ENCODE results near the gene HRH1.
"Not testable (repeated sequence)": the region's sequence is repeated elsewhere in the genome, so short reads cannot be mapped to it uniquely, and the experiment has no call there.

Gene HRH1

DNA sequence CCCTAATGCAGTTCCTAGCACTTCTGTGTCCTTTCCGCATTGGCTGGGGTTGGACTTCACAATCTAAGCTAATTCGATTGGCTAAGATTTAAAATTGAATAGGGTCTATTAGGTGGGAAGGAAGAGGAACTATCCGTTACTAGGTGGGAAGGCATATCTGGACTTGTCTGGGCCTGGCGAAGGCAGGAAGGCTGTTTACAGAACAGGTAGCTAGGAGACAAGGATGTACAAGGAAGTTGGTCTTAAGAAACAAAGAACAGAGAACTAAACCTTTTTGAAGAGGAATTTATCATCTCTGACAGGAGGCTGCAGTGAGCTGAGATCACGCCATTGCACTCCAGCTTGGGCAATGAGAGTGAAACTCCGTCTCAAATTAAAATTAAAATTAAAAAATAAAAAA, 100.6 kb downstream of the HRH1 start:
- no peak overlapping the region for H3K27ac ChIP-seq
- TF ChIP-seq, protein P1, sequence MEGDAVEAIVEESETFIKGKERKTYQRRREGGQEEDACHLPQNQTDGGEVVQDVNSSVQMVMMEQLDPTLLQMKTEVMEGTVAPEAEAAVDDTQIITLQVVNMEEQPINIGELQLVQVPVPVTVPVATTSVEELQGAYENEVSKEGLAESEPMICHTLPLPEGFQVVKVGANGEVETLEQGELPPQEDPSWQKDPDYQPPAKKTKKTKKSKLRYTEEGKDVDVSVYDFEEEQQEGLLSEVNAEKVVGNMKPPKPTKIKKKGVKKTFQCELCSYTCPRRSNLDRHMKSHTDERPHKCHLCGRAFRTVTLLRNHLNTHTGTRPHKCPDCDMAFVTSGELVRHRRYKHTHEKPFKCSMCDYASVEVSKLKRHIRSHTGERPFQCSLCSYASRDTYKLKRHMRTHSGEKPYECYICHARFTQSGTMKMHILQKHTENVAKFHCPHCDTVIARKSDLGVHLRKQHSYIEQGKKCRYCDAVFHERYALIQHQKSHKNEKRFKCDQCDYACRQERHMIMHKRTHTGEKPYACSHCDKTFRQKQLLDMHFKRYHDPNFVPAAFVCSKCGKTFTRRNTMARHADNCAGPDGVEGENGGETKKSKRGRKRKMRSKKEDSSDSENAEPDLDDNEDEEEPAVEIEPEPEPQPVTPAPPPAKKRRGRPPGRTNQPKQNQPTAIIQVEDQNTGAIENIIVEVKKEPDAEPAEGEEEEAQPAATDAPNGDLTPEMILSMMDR (IDR thresholded peaks at IDR 0.05), result no peak
- TF ChIP-seq ZFX (IDR thresholded peaks at IDR 0.05; ENCODE audit: borderline replicate concordance), result no peak

DNA sequence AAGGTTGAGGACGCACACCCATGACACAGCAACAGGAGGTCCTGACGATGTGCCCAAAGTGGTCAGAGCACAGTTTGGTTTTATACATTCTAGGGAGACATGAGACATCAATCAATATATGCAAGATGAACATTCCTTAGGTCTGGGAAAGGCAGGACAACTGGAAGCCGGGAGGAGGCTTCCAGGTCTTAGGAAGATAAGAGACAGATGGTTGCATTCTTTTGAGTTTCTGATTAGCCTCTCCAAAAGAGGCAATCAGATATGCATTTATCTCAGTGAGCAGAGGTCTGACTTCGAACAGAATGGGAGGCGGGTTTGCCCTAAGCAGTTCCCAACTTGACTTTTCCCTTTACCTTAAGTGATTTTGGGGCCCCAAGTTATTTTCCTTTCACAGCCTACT, 101.2 kb downstream of the HRH1 start:
- H3K27ac ChIP-seq, result not testable (repeated sequence)

DNA sequence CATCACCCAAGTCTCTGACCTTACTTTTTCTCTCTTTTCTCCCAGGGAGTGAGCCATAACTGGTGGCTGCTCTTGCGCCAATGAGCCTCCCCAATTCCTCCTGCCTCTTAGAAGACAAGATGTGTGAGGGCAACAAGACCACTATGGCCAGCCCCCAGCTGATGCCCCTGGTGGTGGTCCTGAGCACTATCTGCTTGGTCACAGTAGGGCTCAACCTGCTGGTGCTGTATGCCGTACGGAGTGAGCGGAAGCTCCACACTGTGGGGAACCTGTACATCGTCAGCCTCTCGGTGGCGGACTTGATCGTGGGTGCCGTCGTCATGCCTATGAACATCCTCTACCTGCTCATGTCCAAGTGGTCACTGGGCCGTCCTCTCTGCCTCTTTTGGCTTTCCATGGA, 104.7 kb downstream of the HRH1 start:
- no peak overlapping the region for H3K27ac ChIP-seq
- TF ChIP-seq, protein P1 (IDR thresholded peaks at IDR 0.05), result no peak
- no peak for TF ChIP-seq ZFX (IDR thresholded peaks at IDR 0.05; ENCODE audit: borderline replicate concordance)

DNA sequence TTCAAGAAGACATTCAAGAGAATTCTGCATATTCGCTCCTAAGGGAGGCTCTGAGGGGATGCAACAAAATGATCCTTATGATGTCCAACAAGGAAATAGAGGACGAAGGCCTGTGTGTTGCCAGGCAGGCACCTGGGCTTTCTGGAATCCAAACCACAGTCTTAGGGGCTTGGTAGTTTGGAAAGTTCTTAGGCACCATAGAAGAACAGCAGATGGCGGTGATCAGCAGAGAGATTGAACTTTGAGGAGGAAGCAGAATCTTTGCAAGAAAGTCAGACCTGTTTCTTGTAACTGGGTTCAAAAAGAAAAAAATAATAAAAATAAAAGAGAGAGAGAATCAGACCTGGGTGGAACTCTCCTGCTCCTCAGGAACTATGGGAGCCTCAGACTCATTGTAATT, 106.2 kb downstream of the HRH1 start:
- TF ChIP-seq, protein P1 (IDR thresholded peaks at IDR 0.05), result no peak

DNA sequence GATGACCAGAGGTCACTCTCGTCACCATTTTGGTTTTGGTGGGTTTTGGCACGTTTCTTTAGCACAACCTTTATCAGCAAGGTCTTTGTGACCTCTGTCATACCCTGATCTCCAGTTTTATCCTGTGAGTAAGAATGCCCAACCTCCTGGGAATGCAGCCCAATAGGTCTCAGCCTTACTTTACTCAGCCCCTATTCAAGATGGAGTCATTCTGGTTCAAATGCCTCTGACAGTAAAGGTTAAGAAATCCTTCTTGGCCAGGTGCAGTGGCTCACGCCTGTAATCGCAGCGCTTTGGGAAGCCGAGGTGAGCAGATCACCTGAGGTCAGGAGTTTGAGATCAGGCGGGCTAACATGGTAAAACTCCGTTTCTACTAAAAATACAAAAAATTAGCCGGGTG, 114.7 kb downstream of the HRH1 start:
- TF ChIP-seq, protein P1 (IDR thresholded peaks at IDR 0.05), result no peak
- no peak for TF ChIP-seq ZFX (IDR thresholded peaks at IDR 0.05; ENCODE audit: borderline replicate concordance)

More for the DNA sequence above, 106.2 kb downstream of the HRH1 start:
- H3K27ac ChIP-seq, result no peak overlapping the region

DNA sequence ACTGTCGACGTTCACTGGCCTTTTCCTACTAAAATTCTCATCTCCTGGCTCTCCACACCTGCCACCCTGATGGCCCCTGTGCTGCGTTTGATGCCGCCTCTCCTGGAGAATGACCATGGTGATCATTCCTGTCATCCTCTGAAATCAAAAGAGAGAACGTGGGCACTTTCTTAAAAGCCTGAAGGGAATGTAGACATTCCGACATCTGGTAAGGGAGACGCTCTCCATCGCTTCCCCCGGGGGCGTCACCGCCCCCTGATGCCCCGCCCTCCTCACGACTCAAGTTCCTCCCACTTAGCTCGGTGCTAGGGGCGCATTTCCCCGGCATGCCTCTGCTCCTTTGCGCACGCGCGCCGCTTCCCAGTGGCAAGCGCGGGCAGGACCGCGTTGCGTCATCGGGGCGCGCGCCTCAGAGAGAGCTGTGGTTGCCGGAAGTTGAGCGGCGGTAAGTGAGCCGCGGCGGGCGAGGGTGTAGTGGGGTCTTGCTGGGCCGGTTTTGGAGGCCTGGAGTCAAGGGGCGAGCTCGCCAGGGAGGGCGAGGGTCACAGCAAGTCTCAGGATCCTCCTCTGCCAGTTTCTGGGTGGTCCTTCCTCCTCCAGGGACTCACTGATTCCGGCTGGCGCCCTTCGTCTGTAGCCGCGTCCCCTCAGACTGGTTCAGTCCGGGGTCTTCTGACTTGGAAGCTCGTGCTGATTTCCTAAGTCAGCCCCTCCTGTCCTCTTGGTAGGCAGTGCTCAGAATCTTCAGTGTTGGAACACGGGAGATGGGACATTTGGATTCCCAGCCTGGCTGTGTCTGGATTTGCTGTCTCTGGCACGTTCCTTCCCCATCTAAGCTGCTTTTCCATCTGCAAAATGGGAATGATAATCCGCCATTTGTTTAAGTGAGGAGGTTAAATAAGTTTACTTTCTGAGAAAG, 118.0 kb downstream of the HRH1 start, which contains the start of gene ATG7:
ATG7 (plus strand) TSS at position 412 of the 919 bp plus-strand sequence. CDS start 26,299 bp downstream, outside the sequence.
- TF ChIP-seq, protein P1 (IDR thresholded peaks at IDR 0.05), result 0 out of 2 replicates have a peak, but pooled peaks have one; percentile 7
- TF ChIP-seq ZFX (IDR thresholded peaks at IDR 0.05; ENCODE audit: borderline replicate concordance), result no peak
- peak within 1 kb of the TSS; percentile 46 for H3K27ac ChIP-seq

More for the DNA sequence above, 114.7 kb downstream of the HRH1 start:
- H3K27ac ChIP-seq, result no peak overlapping the region

DNA sequence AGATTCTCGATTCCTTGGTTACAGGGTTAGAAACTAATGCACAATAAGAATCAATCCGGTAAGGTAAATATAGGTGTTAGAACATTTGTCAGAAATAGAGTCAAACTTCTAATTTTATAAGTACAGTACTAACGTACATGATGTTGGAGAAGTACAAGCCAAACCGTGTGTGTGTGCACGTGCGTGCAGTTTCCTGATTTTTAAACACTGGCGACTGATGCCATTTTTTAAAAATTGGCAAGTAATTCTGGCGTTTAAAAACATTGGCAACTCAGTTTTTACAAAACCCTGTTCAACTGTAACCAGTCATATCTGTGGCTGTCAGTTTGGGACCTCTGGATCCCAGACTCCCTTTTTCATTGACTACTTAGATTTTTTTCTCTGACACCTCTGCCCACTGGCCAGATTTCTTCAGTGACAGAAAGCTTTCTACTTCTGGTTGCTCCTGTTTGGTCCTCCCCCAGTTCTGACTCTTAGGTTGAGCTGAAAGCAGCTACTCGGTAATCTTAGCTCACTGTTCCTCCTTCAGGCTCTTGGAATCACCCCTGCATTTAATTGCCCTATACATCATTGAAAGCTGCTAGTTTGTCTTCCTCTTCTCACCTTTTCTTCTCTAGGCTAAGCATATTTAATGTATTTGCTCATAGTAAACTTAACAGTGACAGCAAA, 118.7 kb downstream of the HRH1 start:
- peak overlapping the region; percentile 46; the same call in 1 of the 2 replicates for H3K27ac ChIP-seq
- no peak for TF ChIP-seq ZFX (IDR thresholded peaks at IDR 0.05; ENCODE audit: borderline replicate concordance)
- TF ChIP-seq, protein P1 (IDR thresholded peaks at IDR 0.05), result no peak
